GM12878 (cell line): ENCODE results near the gene SLC11A2. TPM values are rescaled to one million over a fixed set of nuclear protein-coding genes. Genes with fewer than 3 reads are reported as not detected.

Experiments used
- ATAC-seq: fragments of 200-7000 bp; cut with Tn5 transposase; 3 replicates; pipeline ENCODE4 v1.9.1; 2020; ENCODE audit warnings: mild to moderate bottlenecking, moderate library complexity
- BruUV-seq: library from RNA; stranded (reverse); fragments of 400-500 nt; replicated peaks from 2 replicates; lab custom pipeline; 2021; lab: Mats Ljungman, UMichigan
- CTCF ChIA-PET: fragments of 300-600 bp; sonication (Branson Sonifier 250); formaldehyde crosslinking; extraction: SDS; loops from one replicate; lab custom pipeline; 2021; ENCODE audit warnings: inconsistent platforms; lab: Yijun Ruan, JAX
- POLR2A ChIA-PET: fragments of 350-600 bp; formaldehyde crosslinking; extraction: SDS; loops from one replicate; lab custom pipeline; 2021; ENCODE audit warnings: inconsistent platforms; lab: Charles Lee
- RAD21 ChIA-PET: fragments of 300-600 bp; sonication (Branson Sonifier 250); formaldehyde crosslinking; loops from one replicate; lab custom pipeline; 2023; ENCODE audit warnings: antibody characterized with exemption; ENCODE audit not compliant: unreplicated experiment; lab: Charles Lee
- SMC1A ChIA-PET: fragments of 300-600 bp; sonication (Branson Sonifier 250); formaldehyde crosslinking; loops from one replicate; lab custom pipeline; 2023; ENCODE audit not compliant: unreplicated experiment, uncharacterized antibody; lab: Charles Lee
- DNase-seq: peaks from one replicate; pipeline ENCODE4 v3.0.0-alpha.2; 2011; ENCODE audit warnings: low read depth, low spot score
- FAIRE-seq: peaks from 3 replicates; lab custom pipeline; 2011; peaks lifted over from hg19 to GRCh38; lab: Jason Lieb, UNC
- H2AFZ ChIP-seq: 2 replicates; pipeline ENCODE4 v1.6.0; 2011; ENCODE audit warnings: low read depth, low read length, control low read depth; ENCODE audit not compliant: control insufficient read depth
- H3K27ac ChIP-seq: 2 replicates; pipeline ENCODE4 v1.5.1; 2011; ENCODE audit warnings: control low read depth; ENCODE audit not compliant: control insufficient read depth, insufficient read depth
- H3K27me3 ChIP-seq, 2 experiments: replicated peaks in 1 of 2; 2 replicates each; pipeline versions ENCODE4 v1.6.0 to v1.6.1; 2011; ENCODE audit warnings: low read length in 1 of 2; ENCODE audit not compliant: control insufficient read depth in 2 of 2, insufficient read depth in 2 of 2
- H3K36me3 ChIP-seq, 2 experiments: 2 replicates each; pipeline ENCODE4 v1.5.1; 2011; ENCODE audit warnings: low read length in 1 of 2; ENCODE audit not compliant: control insufficient read depth in 2 of 2, insufficient read depth in 2 of 2
- H3K4me1 ChIP-seq: 2 replicates; pipeline ENCODE4 v1.6.1; 2011; ENCODE audit warnings: mild to moderate bottlenecking, low read length, moderate library complexity, mixed read lengths; ENCODE audit not compliant: control insufficient read depth, insufficient read depth
- H3K4me2 ChIP-seq: 2 replicates; pipeline ENCODE4 v1.6.0; 2011; ENCODE audit warnings: control low read depth; ENCODE audit not compliant: control insufficient read depth, insufficient read depth
- H3K4me3 ChIP-seq: fragments of 200-600 bp; sonication (generic); 2 replicates; pipeline ENCODE4 v1.5.1; 2016
- H3K79me2 ChIP-seq: 2 replicates; pipeline ENCODE4 v1.6.0; 2011; ENCODE audit warnings: low read length; ENCODE audit not compliant: control insufficient read depth, insufficient read depth
- H3K9ac ChIP-seq: 2 replicates; pipeline ENCODE4 v1.8.0; 2011; ENCODE audit warnings: low read length, control low read depth, mixed read lengths; ENCODE audit not compliant: control insufficient read depth, insufficient read depth
- H3K9me3 ChIP-seq: replicated peaks from 3 replicates; pipeline ENCODE4 v1.5.1; 2011; ENCODE audit warnings: mild to moderate bottlenecking, low read length; ENCODE audit not compliant: control insufficient read depth, insufficient read depth
- H4K20me1 ChIP-seq: 2 replicates; pipeline ENCODE4 v1.6.0; 2011; ENCODE audit not compliant: control insufficient read depth, insufficient read depth
- ASH2L ChIP-seq: fragments of 300-600, 200-600 bp; sonication (generic); IDR thresholded peaks from 2 replicates; pipeline ENCODE4 v1.6.1; 2017; ENCODE audit warnings: low read depth, mild to moderate bottlenecking, borderline replicate concordance
- FOXM1 ChIP-seq: IDR thresholded peaks from 2 replicates; pipeline ENCODE4 v1.6.1; 2012; ENCODE audit warnings: low read depth, mild to moderate bottlenecking, inconsistent platforms, low read length, moderate library complexity
- HDAC6 ChIP-seq: fragments of 200-600 bp; sonication (generic); IDR thresholded peaks from one replicate; pipeline ENCODE4 v1.8.0; 2017; ENCODE audit warnings: antibody characterized with exemption; ENCODE audit not compliant: unreplicated experiment
- IKZF1 ChIP-seq: fragments of 450-650 bp; conservative IDR thresholded peaks from 2 replicates; pipeline ENCODE4 v1.6.1; 2017; ENCODE audit warnings: antibody characterized with exemption, mild to moderate bottlenecking
- JUNB ChIP-seq: IDR thresholded peaks from 2 replicates; pipeline ENCODE4 v1.6.1; 2016; ENCODE audit warnings: antibody characterized with exemption, mild to moderate bottlenecking
- MAX ChIP-seq: IDR thresholded peaks from 2 replicates; pipeline ENCODE4 v1.6.1; 2012; ENCODE audit warnings: low read depth, low read length, improper control_type of control experiment
- MLLT1 ChIP-seq: fragments of 450-650 bp; IDR thresholded peaks from 2 replicates; pipeline ENCODE4 v1.6.1; 2016; ENCODE audit warnings: mild to moderate bottlenecking
- PAX8 ChIP-seq: fragments of 450-650 bp; IDR thresholded peaks from 2 replicates; pipeline ENCODE4 v1.6.1; 2017; ENCODE audit warnings: mild to moderate bottlenecking, moderate library complexity
- PBX3 ChIP-seq: IDR thresholded peaks from 2 replicates; pipeline ENCODE4 v1.6.1; 2011; ENCODE audit warnings: mild to moderate bottlenecking, low read depth, low read length, moderate library complexity; ENCODE audit not compliant: insufficient replicate concordance
- RFX5 ChIP-seq: IDR thresholded peaks from 2 replicates; pipeline ENCODE4 v1.6.1; 2011; ENCODE audit warnings: low read depth, low read length, improper control_type of control experiment
- ZNF217 ChIP-seq: fragments of 450-650 bp; IDR thresholded peaks from 2 replicates; pipeline ENCODE4 v1.6.1; 2017; ENCODE audit warnings: antibody characterized with exemption, mild to moderate bottlenecking
- ZNF384 ChIP-seq: IDR thresholded peaks from 2 replicates; pipeline ENCODE4 v1.6.1; 2012; ENCODE audit warnings: low read depth, mild to moderate bottlenecking, low read length, improper control_type of control experiment, borderline replicate concordance
- WGBS: methylation state at CpG from one replicate; pipeline ENCODE4 v1.1.6; 2016; ENCODE audit warnings: low lambda C conversion rate; ENCODE audit not compliant: insufficient replicate concordance, insufficient coverage; ENCODE audit errors: missing lambda C conversion rate; 5-methylcytosine and 5-hydroxymethylcytosine counted together
- in situ Hi-C: fragments of 300-500 bp; cut with MboI; formaldehyde crosslinking; loops from 9 replicates; pipeline ENCODE4 v1.14.3; 2018; ENCODE audit warnings: mixed read lengths
- intact Hi-C: fragments of 100-400 bp; cut with micrococcal nuclease; formaldehyde crosslinking; loops from one replicate; pipeline ENCODE4 v1.14.2; 2022; ENCODE audit not compliant: unreplicated experiment
- polyA plus RNA-seq, 11 experiments: library from polyadenylated mRNA; depleted of rRNA in 4 of 11; unstranded in 6 of 11; stranded (reverse) in 5 of 11; fragments of >200 nt; fragmentation: Nextera tagmentation in 4 of 11; fragmentation: Illumina TruSeq in 1 of 11; extraction: Ambion mirVana in 4 of 11; extraction: Trizol in 1 of 11; gene quantifications; 1 replicate in 1 of 11; 2 replicates in 10 of 11; pipeline versions ENCODE4 v1.2.1 to v1.2.3, GENCODE V29; 2011 to 2016; ENCODE audit warnings: inconsistent platforms in 2 of 11, missing spikeins in 2 of 11, low read depth in 1 of 11
- total RNA-seq, 4 experiments: library from RNA; depleted of rRNA in 3 of 4; stranded (reverse); fragments of >200 nt in 3 of 4; fragmentation: Illumina TruSeq in 1 of 4; extraction: Trizol in 1 of 4; gene quantifications; 2 replicates each; pipeline versions ENCODE4 v1.2.1 to v1.2.3, GENCODE V29; 2013 to 2021

SLC11A2 gene
- total and polyA plus RNA-seq, 10 of the 15 experiments (the other 5 are each of a cell fraction or from before 2014, with no cell fraction given), result 6.2 to 29.4 (median 15.6) TPM

GRCh38 chr12:50990147-50990727, 35.9 kb downstream of the SLC11A2 start:
- SMC1A ChIA-PET, result interaction anchor here (0.7 to 7.6 kb wide), 4 partner anchors 36 to 225 kb away, joined by 3 to 129 read pairs (median 3); partner anchors contain the start of gene SLC11A2
- H3K27ac ChIP-seq, result no peak overlapping the region
- in situ Hi-C loops, result loop anchor here (5.0 kb wide), 1 partner anchor 163 kb away; no protein-coding TSS in a partner anchor
- no peak overlapping the region for H2AFZ ChIP-seq
- H3K4me1 ChIP-seq, result peaks cover 17% of the 10 kb centered on the region
- no peak overlapping the region for H3K9ac ChIP-seq
- ATAC-seq (no peak), DNase-seq (no peak), FAIRE-seq (no peak)
- CTCF ChIA-PET, result interaction anchor here (1.5 to 7.2 kb wide), 3 partner anchors 9 to 226 kb away, joined by 4 to 149 read pairs (median 88); partner anchors contain the start of gene ATF1
- H3K4me3 ChIP-seq, result no peak overlapping the region
- WGBS, result 25% methylated on average over 4 of the region's 4 CpGs
- POLR2A ChIA-PET, result interaction anchor here (0.6 kb wide), 1 partner anchor 32 kb away, joined by 3 read pairs; no protein-coding TSS in a partner anchor
- no peak for TF ChIP-seq ZNF384
- TF ChIP-seq JUNB, result peak; percentile 15; the same call in 1 of the 2 replicates
- TF ChIP-seq, all 136 proteins: peak for 1
- RAD21 ChIA-PET, result interaction anchor here (1.9 to 7.3 kb wide), 2 partner anchors 11 to 164 kb away, joined by 5 to 114 read pairs; no protein-coding TSS in a partner anchor
- H3K4me2 ChIP-seq, result no peak overlapping the region
- H3K79me2 ChIP-seq, result no peaks in the 10 kb centered on the region
- no peaks in the 10 kb centered on the region for H3K9me3 ChIP-seq
- BruUV-seq, result no TSS peak
- H3K27me3 ChIP-seq, result no peaks in the 10 kb centered on the region
- intact Hi-C loops, result no loop called here
- no peaks in the 10 kb centered on the region for H4K20me1 ChIP-seq
- H3K36me3 ChIP-seq, result peaks cover 3 to 26% of the 10 kb centered on the region in 2 experiments

GRCh38 chr12:50988871-50989270, 37.3 kb downstream of the SLC11A2 start:
- RAD21 ChIA-PET, result interaction anchor here (0.8 to 7.3 kb wide), 8 partner anchors 10 to 485 kb away, joined by 3 to 114 read pairs (median 4); partner anchors contain the start of gene ATF1
- TF ChIP-seq IKZF1 (no peak), FOXM1 (no peak), MAX (no peak), HDAC6 (no peak), MLLT1 (no peak), ASH2L (no peak), ZNF217 (no peak), RFX5 (no peak), PBX3 (no peak), PAX8 (no peak)

More at GRCh38 chr12:50988871-50989270, 37.3 kb downstream of the SLC11A2 start:
- POLR2A ChIA-PET, result interaction anchor here (0.6 kb wide), 1 partner anchor 225 kb away, joined by 9 read pairs; the partner anchor contains the start of gene ATF1
- no peak overlapping the region for H3K9ac ChIP-seq
- SMC1A ChIA-PET, result interaction anchor here (1.0 to 7.6 kb wide), 5 partner anchors 10 to 223 kb away, joined by 3 to 129 read pairs (median 4); partner anchors contain the start of gene ATF1
- H3K4me2 ChIP-seq, result no peak overlapping the region
- 97% methylated on average over 5 of the region's 5 CpGs for WGBS
- CTCF ChIA-PET, result interaction anchor here (0.7 to 7.2 kb wide), 10 partner anchors 8 to 352 kb away, joined by 3 to 149 read pairs (median 6); partner anchors contain the start of gene ATF1
- H3K27me3 ChIP-seq, result no peaks in the 10 kb centered on the region
- ATAC-seq (no peak), DNase-seq (no peak), FAIRE-seq (no peak)
- in situ Hi-C loops, result no loop called here
- intact Hi-C loops, result loop anchor here (5.0 kb wide), 1 partner anchor 222 kb away; no protein-coding TSS in a partner anchor
- peaks cover 17% of the 10 kb centered on the region for H3K4me1 ChIP-seq
- no TSS peak for BruUV-seq
- H3K9me3 ChIP-seq, result no peaks in the 10 kb centered on the region
- H3K79me2 ChIP-seq, result no peaks in the 10 kb centered on the region
- no peak overlapping the region for H3K27ac ChIP-seq
- H4K20me1 ChIP-seq, result no peaks in the 10 kb centered on the region
- no peak overlapping the region for H3K4me3 ChIP-seq
- H3K36me3 ChIP-seq, result peaks cover 3 to 25% of the 10 kb centered on the region in 2 experiments
- no peak overlapping the region for H2AFZ ChIP-seq
